Measurements from ENCODE around the gene RIPOR3. TPM values are rescaled to one million over a fixed set of nuclear protein-coding genes. Genes with fewer than 3 reads are reported as not detected.
"Not testable (repeated sequence)": the region's sequence is repeated elsewhere in the genome, so short reads cannot be mapped to it uniquely, and the experiment has no call there.

RIPOR3 gene
- total RNA-seq, 1 experiment from 2014 or later: 0.07 TPM

GRCh38 chr20:50635676-50636600 lies 55.4 kb downstream of the RIPOR3 start:
- no peaks in the 10 kb centered on the region for H3K9me3 ChIP-seq
- H3K36me3 ChIP-seq: no peaks in the 10 kb centered on the region
- no peak overlapping the region for H3K4me3 ChIP-seq
- H3K27me3 ChIP-seq: no peaks in the 10 kb centered on the region
- peak; percentile 57 for DNase-seq

- H3K36me3 ChIP-seq: no peaks in the 10 kb centered on the region
- H3K4me3 ChIP-seq: no peak overlapping the region
- DNase-seq: no peak
- no peaks in the 10 kb centered on the region for H3K27me3 ChIP-seq
- H3K9me3 ChIP-seq: no peaks in the 10 kb centered on the region
Observed at GRCh38 chr20:50635014-50635557, 56.3 kb downstream of the RIPOR3 start.

DNA sequence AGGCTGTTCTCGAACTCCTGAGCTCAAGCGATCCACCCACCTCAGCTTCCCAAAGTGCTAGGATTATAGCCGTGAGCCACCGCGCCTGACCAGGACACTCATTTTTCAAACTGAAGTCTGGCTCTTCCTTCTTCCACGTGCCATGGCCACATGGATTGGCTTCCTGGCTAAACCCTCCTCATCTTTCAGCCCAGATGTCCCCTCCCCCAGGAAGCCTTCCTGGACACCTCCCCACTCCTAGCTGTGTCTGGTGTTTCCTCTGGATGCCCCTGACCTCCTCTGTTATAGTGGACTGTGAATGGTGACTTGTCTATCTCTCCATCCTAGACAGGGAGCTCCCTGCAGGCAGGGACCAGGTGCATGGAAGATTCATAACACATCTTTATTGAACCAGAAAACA lies 57.2 kb downstream of the RIPOR3 start:
- Histone ChIP-seq H3K9me3 (no peaks in the 10 kb centered on the region), H3K36me3 (no peaks in the 10 kb centered on the region), H3K4me3 (no peak overlapping the region), H3K27me3 (no peaks in the 10 kb centered on the region)
- no peak for DNase-seq

GRCh38 chr20:50633361-50633760 lies 58.0 kb downstream of the RIPOR3 start:
- no peak for DNase-seq
- no peak overlapping the region for H3K4me3 ChIP-seq
- no peaks in the 10 kb centered on the region for H3K36me3 ChIP-seq
- H3K9me3 ChIP-seq: no peaks in the 10 kb centered on the region
- H3K27me3 ChIP-seq: no peaks in the 10 kb centered on the region

DNA sequence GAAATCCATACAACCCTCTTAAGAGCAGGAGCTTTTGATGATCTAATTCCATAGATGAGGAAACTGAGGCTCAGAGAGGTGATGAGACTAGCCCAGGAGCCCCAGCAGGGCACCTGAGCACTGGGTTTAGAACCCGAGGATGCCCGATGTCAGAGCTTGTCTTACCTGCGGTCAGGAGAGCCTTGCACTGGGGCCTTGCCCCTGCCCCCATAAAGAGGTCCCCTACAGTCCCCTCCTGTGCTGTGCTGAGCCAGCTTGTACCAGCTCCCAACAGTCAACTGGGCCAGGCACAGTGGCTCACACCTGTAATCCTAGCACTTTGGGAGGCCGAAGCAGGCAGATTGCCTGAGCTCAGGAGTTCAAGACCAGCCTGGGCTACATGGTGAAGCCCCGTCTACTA lies 58.6 kb downstream of the RIPOR3 start:
- DNase-seq: no peak
- Histone ChIP-seq H3K9me3 (no peaks in the 10 kb centered on the region), H3K4me3 (no peak overlapping the region)

DNA sequence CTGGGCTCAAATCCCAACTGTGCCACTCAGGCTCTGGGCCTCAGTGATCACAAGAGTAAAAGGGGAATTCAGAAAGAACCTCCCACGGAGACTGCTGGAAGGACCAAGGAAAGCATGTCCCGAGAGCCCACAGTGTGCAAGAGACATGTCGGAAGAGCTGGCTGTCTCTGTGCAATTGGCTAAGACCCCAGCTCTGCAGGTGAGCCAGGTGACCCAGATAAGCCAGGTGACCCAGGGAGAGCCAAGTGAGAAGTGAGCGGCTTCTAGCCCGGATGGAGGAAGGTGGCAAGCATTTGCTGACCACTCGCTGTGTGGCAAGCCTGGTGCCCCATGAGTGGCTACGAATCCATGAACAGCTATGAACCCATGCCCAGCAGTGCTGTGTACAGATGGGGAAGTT lies 59.1 kb downstream of the RIPOR3 start:
- H3K9me3 ChIP-seq: no peaks in the 10 kb centered on the region
- H3K27me3 ChIP-seq: no peaks in the 10 kb centered on the region
- H3K36me3 ChIP-seq: no peaks in the 10 kb centered on the region
- DNase-seq: no peak
- H3K4me3 ChIP-seq: no peak overlapping the region

More for the DNA sequence above, 58.6 kb downstream of the RIPOR3 start:
- Histone ChIP-seq H3K36me3 (no peaks in the 10 kb centered on the region), H3K27me3 (no peaks in the 10 kb centered on the region)

DNA sequence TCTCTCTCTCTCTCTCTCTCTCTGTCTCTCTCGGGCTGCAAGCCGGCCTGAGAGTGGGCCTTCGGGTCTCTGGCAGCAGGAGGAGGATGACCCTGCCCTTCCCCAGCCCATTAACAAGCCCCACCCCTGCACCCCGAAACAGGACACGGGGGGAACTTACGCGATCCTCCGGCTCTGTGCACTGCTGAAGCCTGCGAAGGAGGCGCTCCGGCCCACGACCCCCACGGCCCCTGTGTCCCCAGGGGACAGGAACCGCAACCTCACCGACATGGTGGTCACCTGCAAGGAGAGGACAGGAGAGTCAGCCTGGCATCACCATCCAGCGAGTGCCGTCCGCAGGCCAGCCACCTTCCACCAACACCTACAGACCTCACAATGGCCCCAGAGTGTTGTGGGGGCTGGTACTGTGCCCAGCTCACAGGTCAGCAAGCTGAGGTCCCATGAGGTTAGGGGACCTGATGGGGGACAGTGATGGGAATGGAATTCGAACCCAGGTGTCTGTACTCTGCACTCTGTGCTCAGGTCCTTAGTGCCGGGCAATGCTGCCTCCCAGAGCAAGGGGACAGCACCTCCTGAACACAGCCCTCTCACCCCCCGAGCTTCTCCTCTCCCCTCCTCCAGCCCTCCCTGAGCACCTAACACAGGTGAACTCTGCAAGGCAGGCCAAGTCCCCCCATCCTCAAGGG lies 60.6 kb downstream of the RIPOR3 start:
- no peak for DNase-seq
- Histone ChIP-seq H3K4me3 (no peak overlapping the region), H3K36me3 (no peaks in the 10 kb centered on the region)

GRCh38 chr20:50629670-50630045 lies 61.7 kb downstream of the RIPOR3 start:
- DNase-seq: peak; percentile 26
- H3K27me3 ChIP-seq: no peaks in the 10 kb centered on the region
- no peaks in the 10 kb centered on the region for H3K9me3 ChIP-seq
- H3K36me3 ChIP-seq: no peaks in the 10 kb centered on the region
- H3K4me3 ChIP-seq: no peak overlapping the region

More for the DNA sequence above, 60.6 kb downstream of the RIPOR3 start:
- Histone ChIP-seq H3K27me3 (no peaks in the 10 kb centered on the region), H3K9me3 (no peaks in the 10 kb centered on the region)

DNA sequence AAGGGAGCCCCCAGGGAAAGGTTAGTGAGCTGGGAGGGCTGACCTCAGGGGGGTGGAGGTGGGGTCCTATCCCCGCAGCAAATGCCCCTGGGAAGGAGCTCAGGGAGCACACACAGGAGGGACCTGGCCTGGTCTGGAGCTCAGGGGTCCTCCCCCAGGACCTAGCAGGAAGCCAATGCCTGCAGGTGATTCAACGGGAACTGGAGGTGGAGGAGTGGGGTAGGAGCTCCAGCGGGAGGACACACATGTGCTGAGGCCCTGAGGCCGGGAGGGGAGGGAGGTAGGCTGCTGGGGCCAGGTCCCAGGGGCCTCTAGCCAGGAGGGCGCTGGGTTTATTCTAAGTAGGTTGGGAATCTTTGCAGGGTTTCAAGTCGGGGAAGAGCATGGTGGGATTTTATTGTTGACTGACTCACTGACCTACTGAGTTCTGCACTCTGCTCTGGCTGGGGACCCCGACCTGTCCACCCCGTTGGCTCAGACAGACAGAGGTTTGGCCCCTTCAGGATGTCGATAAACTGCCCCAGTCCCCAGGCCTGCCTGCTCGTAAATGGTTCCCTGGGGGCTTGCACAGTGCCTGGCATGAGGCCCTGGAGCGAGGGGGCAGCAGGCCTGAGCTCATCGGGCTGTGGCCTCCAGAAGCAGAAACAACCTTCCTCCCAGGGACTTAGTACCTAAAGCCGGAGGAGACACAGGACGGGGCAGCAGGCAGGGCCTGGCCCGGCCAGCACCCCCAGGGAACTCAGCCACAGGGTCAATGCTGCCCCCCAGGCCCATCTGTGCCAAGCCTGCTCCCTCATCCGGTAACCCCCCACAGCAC lies 62.3 kb downstream of the RIPOR3 start:
- Histone ChIP-seq H3K27me3 (no peaks in the 10 kb centered on the region), H3K9me3 (no peaks in the 10 kb centered on the region), H3K36me3 (no peaks in the 10 kb centered on the region), H3K4me3 (no peak overlapping the region)
- DNase-seq: no peak

GRCh38 chr20:50628332-50628731 lies 63.0 kb downstream of the RIPOR3 start:
- Histone ChIP-seq H3K36me3 (no peaks in the 10 kb centered on the region), H3K27me3 (no peaks in the 10 kb centered on the region), H3K4me3 (no peak overlapping the region), H3K9me3 (no peaks in the 10 kb centered on the region)
- DNase-seq: no peak

GRCh38 chr20:50627747-50628146 lies 63.6 kb downstream of the RIPOR3 start:
- DNase-seq: no peak
- no peaks in the 10 kb centered on the region for H3K36me3 ChIP-seq
- no peaks in the 10 kb centered on the region for H3K9me3 ChIP-seq
- no peaks in the 10 kb centered on the region for H3K27me3 ChIP-seq
- H3K4me3 ChIP-seq: no peak overlapping the region

DNA sequence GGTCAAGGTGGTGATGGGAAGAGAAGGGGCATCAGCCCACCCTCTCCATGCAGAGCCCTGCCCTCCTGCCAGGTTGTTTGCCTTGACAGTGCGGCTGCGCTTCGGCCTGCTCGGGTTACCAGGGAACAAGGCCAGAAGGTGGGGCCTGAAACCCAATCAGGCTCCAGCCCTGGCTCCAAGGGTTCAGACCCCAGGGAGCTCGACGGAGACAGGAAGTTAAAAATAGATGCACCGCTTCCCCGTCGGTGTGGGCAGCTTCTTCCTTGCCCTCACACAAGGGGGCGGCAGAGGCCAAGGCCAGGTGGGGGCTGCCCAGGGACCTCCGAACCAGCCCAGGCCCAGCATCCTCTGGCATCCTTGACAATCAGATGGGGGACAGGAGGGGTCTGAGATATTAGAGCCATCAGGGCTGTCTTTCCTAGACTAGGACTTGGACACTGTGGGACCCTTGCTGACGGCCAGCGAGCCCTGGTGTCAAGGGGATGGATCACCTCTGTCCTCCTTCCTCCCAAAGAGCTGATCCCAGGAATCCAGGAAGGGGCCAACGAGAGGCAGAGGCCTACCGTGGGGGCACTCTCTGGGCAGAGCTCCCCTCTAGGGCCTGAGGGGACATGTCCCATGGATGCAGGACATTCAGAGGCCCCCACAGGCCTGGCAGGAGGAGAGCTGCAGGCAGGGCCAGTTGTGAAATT lies 65.2 kb downstream of the RIPOR3 start:
- no peaks in the 10 kb centered on the region for H3K36me3 ChIP-seq
- peak; percentile 57 for DNase-seq
- H3K9me3 ChIP-seq: peaks cover 5% of the 10 kb centered on the region; the same call in 1 of the 2 replicates
- no peak overlapping the region for H3K4me3 ChIP-seq
- no peaks in the 10 kb centered on the region for H3K27me3 ChIP-seq

- Histone ChIP-seq H3K9me3 (peaks cover 7% of the 10 kb centered on the region; the same call in 1 of the 2 replicates), H3K4me3 (no peak overlapping the region), H3K36me3 (no peaks in the 10 kb centered on the region), H3K27me3 (no peaks in the 10 kb centered on the region)
- no peak for DNase-seq
Observed at GRCh38 chr20:50624351-50625016, 66.9 kb downstream of the RIPOR3 start.

GRCh38 chr20:50621068-50621665 lies 70.2 kb downstream of the RIPOR3 start:
- H3K36me3 ChIP-seq: no peaks in the 10 kb centered on the region
- no peak for DNase-seq
- peaks cover 7% of the 10 kb centered on the region; the same call in 1 of the 2 replicates for H3K9me3 ChIP-seq

GRCh38 chr20:50620459-50620858 lies 70.9 kb downstream of the RIPOR3 start:
- DNase-seq: not testable (repeated sequence)

More at GRCh38 chr20:50621068-50621665, 70.2 kb downstream of the RIPOR3 start:
- H3K4me3 ChIP-seq: no peak overlapping the region
- no peaks in the 10 kb centered on the region for H3K27me3 ChIP-seq

More at GRCh38 chr20:50620459-50620858, 70.9 kb downstream of the RIPOR3 start:
- H3K4me3 ChIP-seq, H3K27me3 ChIP-seq, H3K36me3 ChIP-seq, H3K9me3 ChIP-seq: not testable (repeated sequence)

Measured in MG63 (cell line).